ENCODE data around the gene SLC16A2.

Gene SLC16A2

GRCh38 chrX:74421036-74421739 is at the start of gene SLC16A2:
TSS of gene SLC16A2 (plus strand) at chrX:74421493. CDS start at chrX:74421638, 145 bp downstream.
- peak; percentile 93 for DNase-seq

- DNase-seq = no peak
These were observed 49.0 kb upstream of the SLC16A2 start for GRCh38 chrX:74372272-74372671.

DNA sequence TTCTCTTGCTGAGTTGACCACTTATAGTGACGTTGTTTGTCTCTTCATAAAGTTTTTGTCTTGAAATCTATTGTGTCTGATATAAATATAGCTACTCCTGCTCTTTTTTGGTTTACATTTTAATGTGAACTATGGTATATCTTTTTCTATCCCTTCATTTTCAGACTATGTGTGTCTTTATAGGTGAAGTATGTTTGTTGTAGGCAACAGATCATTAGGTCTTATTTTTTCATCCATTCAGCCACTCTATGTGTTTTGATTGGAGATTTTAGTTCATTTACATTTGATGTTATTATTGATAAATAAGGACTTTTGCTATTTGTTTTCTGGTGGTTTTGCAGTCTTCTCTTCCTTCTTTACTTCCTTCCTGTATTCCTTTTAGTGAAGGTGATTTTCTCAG is 44.0 kb upstream of the SLC16A2 start:
- no peak for DNase-seq

DNA sequence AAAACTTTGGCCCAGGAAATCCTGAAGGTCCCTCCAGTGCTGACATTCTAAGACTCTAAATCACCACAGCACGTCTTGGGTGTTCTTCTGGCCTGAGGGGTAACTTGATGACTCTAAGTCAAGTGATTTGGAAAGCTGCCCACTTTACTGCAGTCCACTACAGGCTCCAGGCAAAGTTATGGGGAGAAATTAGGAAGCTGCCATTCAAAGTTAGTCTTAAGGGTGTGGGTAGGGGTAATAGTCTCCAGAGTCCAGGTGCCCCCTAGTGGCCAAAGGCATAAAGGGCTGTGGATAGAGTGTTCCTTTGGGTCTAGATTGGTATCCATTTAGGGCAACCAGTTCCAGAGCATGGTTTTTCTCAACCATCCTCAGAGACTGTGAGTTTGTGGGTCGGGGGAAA is 38.7 kb upstream of the SLC16A2 start:
- peak; percentile 72 for DNase-seq

GRCh38 chrX:74383611-74384010 is 37.7 kb upstream of the SLC16A2 start:
- DNase-seq = peak; percentile 69

GRCh38 chrX:74389016-74389722 is 32.1 kb upstream of the SLC16A2 start:
- no peak for DNase-seq

GRCh38 chrX:74395556-74395955 is 25.7 kb upstream of the SLC16A2 start:
- no peak for DNase-seq

DNA sequence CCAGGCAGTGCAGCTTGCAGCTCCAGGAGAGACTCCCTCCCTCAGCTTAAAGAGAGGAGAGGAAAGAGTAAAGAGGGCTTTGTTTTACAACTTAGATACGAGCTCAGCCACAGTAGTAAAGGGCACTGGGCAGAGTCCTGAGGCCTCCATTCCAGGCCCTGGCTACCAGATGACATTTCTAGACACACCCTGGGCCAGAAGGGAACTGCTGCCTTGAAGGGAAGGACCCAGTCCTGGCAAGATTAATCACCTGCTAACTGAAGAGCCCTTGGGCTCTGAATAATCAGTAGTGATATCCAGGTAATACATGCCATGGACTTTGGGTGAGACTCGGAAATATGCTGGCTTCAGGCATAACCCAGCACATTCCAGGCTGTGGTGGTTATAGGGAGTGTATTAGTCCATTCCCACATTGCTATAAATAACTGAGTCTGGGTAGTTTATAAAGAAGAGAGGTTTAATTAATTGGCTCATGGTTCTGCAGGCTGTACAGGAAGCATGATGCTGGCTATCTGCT is 15.3 kb upstream of the SLC16A2 start:
- no peak for DNase-seq

- DNase-seq = no peak
These were observed 13.0 kb upstream of the SLC16A2 start for GRCh38 chrX:74408304-74408703.

DNA sequence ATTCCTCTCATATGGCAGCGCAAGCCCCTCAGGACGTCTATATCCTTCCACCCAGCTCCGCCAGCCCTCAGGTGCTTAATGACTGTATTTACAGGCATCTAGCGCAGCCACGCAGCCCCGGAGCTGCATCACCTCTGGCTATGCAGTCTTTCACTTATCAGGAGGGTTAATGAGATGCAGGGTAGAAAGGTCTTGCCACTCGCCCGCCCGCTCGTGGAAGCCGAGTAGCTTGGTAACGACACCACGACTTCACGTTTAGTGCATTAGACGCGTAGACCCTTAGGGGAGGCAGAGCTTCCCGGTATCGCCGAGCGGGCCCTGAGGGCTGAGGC is 1.5 kb upstream of the SLC16A2 start:
- DNase-seq = no peak

DNA sequence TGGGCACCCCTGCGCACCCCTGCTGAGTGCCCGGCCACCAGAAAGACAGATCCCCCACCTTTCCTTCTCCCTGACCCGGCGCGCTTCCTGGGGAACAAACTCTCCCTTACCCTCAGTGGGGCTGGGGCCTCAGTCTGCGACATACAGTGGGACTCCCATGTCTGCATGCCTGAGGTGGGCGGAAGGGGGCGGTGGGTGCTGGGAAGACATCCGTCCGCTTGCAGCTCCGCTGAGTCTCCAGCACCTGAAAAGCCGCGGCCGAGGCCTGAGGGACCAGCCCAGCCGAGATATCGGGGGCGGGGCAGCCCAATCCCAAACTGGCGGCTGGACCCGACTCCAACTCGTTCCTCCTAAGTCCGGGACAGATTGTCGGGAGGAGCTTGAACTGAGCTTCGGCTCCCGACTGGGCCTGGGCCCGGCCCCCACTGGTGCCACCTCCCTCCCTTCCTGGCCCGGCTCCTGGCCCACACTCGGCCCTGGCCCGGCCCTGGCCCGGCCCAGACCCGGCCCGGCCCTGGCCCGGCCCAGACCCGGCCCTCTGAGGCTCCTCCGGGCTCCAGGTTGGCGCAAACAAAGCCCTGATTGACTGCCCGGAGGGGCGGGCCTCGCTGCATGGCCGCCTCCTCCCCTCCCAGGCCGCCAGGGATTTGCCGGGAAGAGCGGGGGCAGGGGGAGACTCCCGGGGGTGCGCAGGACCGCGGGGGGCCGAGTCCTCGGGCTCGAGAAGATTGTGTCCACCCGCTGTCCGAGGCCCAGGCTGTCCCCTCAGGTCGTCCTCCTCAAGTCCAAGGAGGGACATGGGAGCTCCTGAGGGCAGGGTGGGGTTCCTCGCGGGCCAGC is 877 bp upstream of the SLC16A2 start:
- DNase-seq = peak; percentile 85

DNA sequence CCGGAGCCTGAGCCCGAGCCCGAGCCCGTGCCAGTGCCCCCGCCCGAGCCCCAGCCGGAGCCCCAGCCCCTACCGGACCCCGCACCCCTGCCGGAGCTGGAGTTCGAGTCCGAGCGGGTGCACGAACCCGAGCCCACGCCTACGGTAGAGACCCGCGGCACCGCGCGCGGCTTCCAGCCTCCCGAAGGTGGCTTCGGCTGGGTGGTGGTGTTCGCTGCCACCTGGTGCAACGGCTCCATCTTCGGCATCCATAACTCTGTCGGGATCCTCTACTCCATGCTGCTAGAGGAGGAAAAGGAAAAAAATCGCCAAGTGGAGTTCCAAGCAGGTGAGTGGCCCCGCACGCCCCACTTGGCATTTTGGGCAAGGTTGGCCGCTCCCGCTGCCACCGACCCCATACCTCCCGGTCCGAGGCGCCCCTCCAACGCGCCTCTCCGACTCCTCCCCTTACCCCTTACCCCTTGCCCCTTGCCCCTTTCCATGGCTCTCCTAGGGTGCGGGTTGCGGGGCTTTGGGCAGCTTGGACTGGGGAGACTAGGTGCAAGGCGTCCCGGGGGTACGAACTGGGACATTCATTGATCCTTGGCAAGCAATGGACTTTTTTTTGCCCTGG is 553 bp downstream of the SLC16A2 start:
- DNase-seq = no peak

GRCh38 chrX:74422576-74423288 is 1.4 kb downstream of the SLC16A2 start:
- DNase-seq = peak; percentile 74

- DNase-seq = peak; percentile 27
These were observed 2.2 kb downstream of the SLC16A2 start for GRCh38 chrX:74423289-74423998.

DNA sequence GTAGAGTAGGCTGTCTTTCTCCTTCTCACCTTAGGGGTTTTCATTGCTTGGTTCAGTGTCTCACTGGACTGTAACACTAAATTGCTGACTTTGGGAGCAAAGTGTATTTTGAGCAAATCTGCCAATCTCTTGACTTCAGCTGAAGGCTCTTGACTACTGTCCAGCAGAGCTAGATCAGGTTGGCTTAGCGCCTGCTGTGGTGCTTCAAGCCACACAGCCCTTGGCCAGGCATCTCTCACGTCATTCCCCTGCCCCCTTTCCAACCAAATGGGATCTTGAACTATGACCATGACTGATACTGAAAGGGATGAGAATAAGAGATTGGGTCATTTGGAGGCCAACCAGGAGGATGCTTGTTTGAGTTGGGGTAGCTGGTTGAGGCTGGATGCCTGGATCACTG is 4.8 kb downstream of the SLC16A2 start:
- no peak for DNase-seq

GRCh38 chrX:74426615-74427014 is 5.3 kb downstream of the SLC16A2 start:
- DNase-seq = no peak

- DNase-seq = peak; percentile 10
These were observed 10.5 kb downstream of the SLC16A2 start for GRCh38 chrX:74431797-74432196.

GRCh38 chrX:74434336-74434735 is 13.0 kb downstream of the SLC16A2 start:
- no peak for DNase-seq

- DNase-seq = no peak
These were observed 16.2 kb downstream of the SLC16A2 start for GRCh38 chrX:74437530-74437929.

DNA sequence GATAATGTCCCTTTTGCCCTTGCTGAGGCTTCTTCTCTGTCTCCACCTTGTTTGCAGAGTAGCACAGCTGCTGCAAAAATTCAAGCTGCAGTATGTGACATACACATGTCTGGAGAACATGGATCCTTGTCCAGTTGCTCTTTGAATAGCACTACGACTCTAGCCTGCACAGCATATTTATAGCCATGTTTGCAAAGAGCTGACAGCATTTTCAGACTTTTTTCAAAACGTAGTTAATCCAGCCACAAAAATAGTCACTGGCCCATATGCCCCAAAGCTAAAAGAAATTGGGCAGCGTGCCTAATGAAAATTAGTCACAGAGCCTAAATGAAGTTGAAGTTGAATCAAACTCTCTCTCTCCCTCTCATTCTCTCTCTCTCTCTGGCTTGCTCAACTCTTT is 17.5 kb downstream of the SLC16A2 start:
- no peak for DNase-seq

- no peak for DNase-seq
These were observed 23.8 kb downstream of the SLC16A2 start for GRCh38 chrX:74445099-74445498.

- no peak for DNase-seq
These were observed 25.6 kb downstream of the SLC16A2 start for GRCh38 chrX:74446876-74447275.

All from eye (tissue), 1 donor.